Natural killer cell (primary cell): Measurements from ENCODE around the gene ARCN1. TPM values are rescaled to one million over a fixed set of nuclear protein-coding genes. Genes with fewer than 3 reads are reported as not detected.
A peak's percentile ranks its signal among the peaks of the same experiment; 100 is the strongest.
"Not testable (repeated sequence)": the region's sequence is repeated elsewhere in the genome, so short reads cannot be mapped to it uniquely, and the experiment has no call there.

ENCODE experiments used
- ATAC-seq, 3 donors: fragments of 150-1000 bp in 2 of 3; fragments of 200-7000 bp in 1 of 3; cut with Tn5 transposase; 1 replicate in 1 of 3; 2 replicates in 2 of 3; pipeline ENCODE4 v1.10.0; 2021; ENCODE audit warnings: mild to moderate bottlenecking in 2 of 3, moderate library complexity in 2 of 3
- DNase-seq, 2 donors: peaks; one replicate each; pipeline versions ENCODE4 v3.0.0 to v3.0.0-alpha.2; 2013 to 2021; ENCODE audit warnings: mixed read lengths in 1 of 2
- H3K27ac ChIP-seq: one replicate; pipeline ENCODE4 v1.5.1; 2013; ENCODE audit warnings: mild to moderate bottlenecking, low read length
- H3K27me3 ChIP-seq: one replicate; pipeline ENCODE4 v1.6.1; 2013; ENCODE audit warnings: low read length; ENCODE audit not compliant: control insufficient read depth, insufficient read depth
- H3K36me3 ChIP-seq: one replicate; pipeline ENCODE4 v1.6.1; 2013; ENCODE audit warnings: low read length; ENCODE audit not compliant: control insufficient read depth, insufficient read depth
- H3K4me1 ChIP-seq: one replicate; pipeline ENCODE4 v1.6.1; 2013; ENCODE audit warnings: low read length; ENCODE audit not compliant: control insufficient read depth, insufficient read depth
- H3K4me3 ChIP-seq: one replicate; pipeline ENCODE4 v1.5.1; 2013; ENCODE audit warnings: low read length
- H3K9me3 ChIP-seq: one replicate; pipeline ENCODE4 v1.6.1; 2013; ENCODE audit warnings: low read length; ENCODE audit not compliant: control insufficient read depth, insufficient read depth
- H3K27ac Mint-ChIP-seq, 2 donors: one replicate each; pipeline ENCODE4 v1.8.0; 2022; ENCODE audit warnings: mild to moderate bottlenecking in 2 of 2, mixed read lengths in 2 of 2, moderate library complexity in 1 of 2
- H3K27me3 Mint-ChIP-seq, 2 donors: one replicate each; pipeline ENCODE4 v1.8.0; 2022; ENCODE audit warnings: low read depth in 2 of 2, mixed read lengths in 2 of 2
- H3K36me3 Mint-ChIP-seq: one replicate; pipeline ENCODE4 v1.8.0; 2022; ENCODE audit warnings: mixed read lengths
- H3K4me1 Mint-ChIP-seq, 2 donors: one replicate each; pipeline ENCODE4 v1.8.0; 2022; ENCODE audit warnings: mixed read lengths in 2 of 2
- H3K4me3 Mint-ChIP-seq: one replicate; pipeline ENCODE4 v1.8.0; 2022; ENCODE audit warnings: mild to moderate bottlenecking, moderate library complexity, mixed read lengths
- H3K9me3 Mint-ChIP-seq, 2 donors: one replicate each; pipeline ENCODE4 v1.8.0; 2022; ENCODE audit warnings: mixed read lengths in 2 of 2
- CTCF ChIP-seq: fragments of 200-600 bp; IDR thresholded peaks from one replicate; pipeline ENCODE4 v1.8.0; 2022; ENCODE audit warnings: antibody characterized with exemption
- WGBS: methylation state at CpG from one replicate; pipeline ENCODE4 v1.1.7; 2013; ENCODE audit warnings: missing lambda C conversion rate; ENCODE audit not compliant: insufficient coverage; 5-methylcytosine and 5-hydroxymethylcytosine counted together
- intact Hi-C: fragments of 100-400 bp; cut with micrococcal nuclease; formaldehyde crosslinking; loops from one replicate; pipeline ENCODE4 v1.14.2; 2022
- total RNA-seq, 4 donors: library from RNA; stranded (reverse); fragments of 120-200 nt in 1 of 4; gene quantifications; one replicate each; pipeline versions ENCODE4 v1.2.3 to v1.2.4, GENCODE V29; 2013 to 2022

ARCN1 gene
- total RNA-seq, 3 donors from 2014 or later (not counting 1 experiment from before 2014, with no cell fraction given), result 72.9 to 88.6 (median 88.4) TPM

GRCh38 chr11:118565051-118565450 lies 7.2 kb upstream of the ARCN1 start:
- WGBS, result 72% methylated on average over 5 of the region's 5 CpGs
- Mint-ChIP-seq H3K4me3 (peak overlapping the region; percentile 88), H3K4me1 (peaks cover 0 to 13% of the 10 kb centered on the region in 2 donors), H3K27me3 (no peaks in the 10 kb centered on the region), H3K9me3 (no peaks in the 10 kb centered on the region), H3K36me3 (no peaks in the 10 kb centered on the region), H3K27ac (peak overlapping the region; percentile 77 to 95)
- intact Hi-C loops, result no loop called here
- H3K9me3 ChIP-seq, result no peaks in the 10 kb centered on the region
- H3K27ac ChIP-seq, result no peak overlapping the region
- peaks cover 7% of the 10 kb centered on the region for H3K4me1 ChIP-seq
- DNase-seq (peak in 1 of 2 donors; percentile 15), ATAC-seq (no peak)
- H3K36me3 ChIP-seq, result no peaks in the 10 kb centered on the region
- TF ChIP-seq CTCF, result no peak
- H3K4me3 ChIP-seq, result no peak overlapping the region
- no peaks in the 10 kb centered on the region for H3K27me3 ChIP-seq

GRCh38 chr11:118569670-118570069 lies 2.5 kb upstream of the ARCN1 start:
- Mint-ChIP-seq H3K36me3 (no peaks in the 10 kb centered on the region), H3K27ac (no peak overlapping the region), H3K4me3 (no peak overlapping the region), H3K4me1 (peaks cover 25 to 34% of the 10 kb centered on the region in 2 donors), H3K27me3 (no peaks in the 10 kb centered on the region), H3K9me3 (no peaks in the 10 kb centered on the region)
- no peak for TF ChIP-seq CTCF
- no peak overlapping the region for H3K27ac ChIP-seq
- intact Hi-C loops, result loop anchor here (5.0 kb wide), 1 partner anchor 38 kb away; the partner anchor contains the start of gene PHLDB1
- peaks cover 16% of the 10 kb centered on the region for H3K4me1 ChIP-seq
- ATAC-seq, result no peak
- no peaks in the 10 kb centered on the region for H3K27me3 ChIP-seq
- no peaks in the 10 kb centered on the region for H3K36me3 ChIP-seq
- no peak overlapping the region for H3K4me3 ChIP-seq
- H3K9me3 ChIP-seq, result no peaks in the 10 kb centered on the region
- no peak for DNase-seq
- 91% methylated on average over 2 of the region's 2 CpGs for WGBS

GRCh38 chr11:118570787-118571186 lies 1.4 kb upstream of the ARCN1 start:
- peak overlapping the region; percentile 89 to 97 for H3K27ac Mint-ChIP-seq

GRCh38 chr11:118571701-118572060 lies 528 bp upstream of the ARCN1 start:
- WGBS, result 3% methylated on average over 15 of the region's 15 CpGs
- peak overlapping the region; percentile 95 for H3K4me3 Mint-ChIP-seq
- peak; percentile 18 to 36 for DNase-seq

More at GRCh38 chr11:118570787-118571186, 1.4 kb upstream of the ARCN1 start:
- H3K9me3 ChIP-seq, result no peaks in the 10 kb centered on the region
- no peaks in the 10 kb centered on the region for H3K36me3 ChIP-seq
- ATAC-seq (no peak), DNase-seq (no peak)
- intact Hi-C loops, result loop anchor here (5.0 kb wide), 1 partner anchor 37 kb away; the partner anchor contains the start of gene PHLDB1
- H3K4me3 ChIP-seq, result no peak overlapping the region
- TF ChIP-seq CTCF, result no peak
- Mint-ChIP-seq H3K4me1 (peaks cover 35 to 36% of the 10 kb centered on the region in 2 donors), H3K36me3 (no peaks in the 10 kb centered on the region), H3K9me3 (no peaks in the 10 kb centered on the region), H3K4me3 (no peak overlapping the region), H3K27me3 (no peaks in the 10 kb centered on the region)
- 100% methylated on average over 1 of the region's 1 CpG for WGBS
- H3K4me1 ChIP-seq, result peaks cover 14% of the 10 kb centered on the region
- no peak overlapping the region for H3K27ac ChIP-seq
- no peaks in the 10 kb centered on the region for H3K27me3 ChIP-seq

More at GRCh38 chr11:118571701-118572060, 528 bp upstream of the ARCN1 start:
- peak overlapping the region; percentile 98 for H3K27ac ChIP-seq
- Mint-ChIP-seq H3K4me1 (peaks cover 40% of the 10 kb centered on the region in 2 donors), H3K27ac (peak overlapping the region; percentile 89 to 97)
- H3K4me1 ChIP-seq, result peaks cover 14% of the 10 kb centered on the region
- not testable (repeated sequence) for H3K9me3 ChIP-seq, H3K9me3 Mint-ChIP-seq, H3K36me3 Mint-ChIP-seq, ATAC-seq, H3K27me3 Mint-ChIP-seq, H3K27me3 ChIP-seq, H3K36me3 ChIP-seq
- intact Hi-C loops, result loop anchor here (5.0 kb wide), 1 partner anchor 36 kb away; the partner anchor contains the start of gene PHLDB1
- H3K4me3 ChIP-seq, result peak overlapping the region; percentile 77
